Measurements from ENCODE around the gene NDOR1. TPM values are rescaled to one million over a fixed set of nuclear protein-coding genes. Genes with fewer than 3 reads are reported as not detected.
A peak's percentile ranks its signal among the peaks of the same experiment; 100 is the strongest.

The NDOR1 gene
- total RNA-seq, 1 donor from 2014 or later, result 31.6 TPM

GRCh38 chr9:137204731-137205125, 772 bp upstream of the NDOR1 start:
- H3K27ac Mint-ChIP-seq (ENCODE audit: unreplicated experiment), result peak overlapping the region; percentile 85
- peak overlapping the region; percentile 97 for H3K4me3 Mint-ChIP-seq (ENCODE audit: unreplicated experiment)
- DNase-seq, result no peak
- peaks cover 12% of the 10 kb centered on the region for H3K9me3 Mint-ChIP-seq (ENCODE audit: unreplicated experiment)
- no peak for TF ChIP-seq CTCF (IDR thresholded peaks at IDR 0.05; ENCODE audit: partially characterized antibody, unreplicated experiment)
- H3K27me3 Mint-ChIP-seq (ENCODE audit: unreplicated experiment), result peaks cover 3% of the 10 kb centered on the region
- peaks cover 13% of the 10 kb centered on the region for H3K4me1 Mint-ChIP-seq (ENCODE audit: low read depth, unreplicated experiment)
- peaks cover 5% of the 10 kb centered on the region for H3K36me3 Mint-ChIP-seq (ENCODE audit: unreplicated experiment)

GRCh38 chr9:137206602-137207001, 1.1 kb downstream of the NDOR1 start:
- DNase-seq, result no peak
- no peak overlapping the region for H3K27ac Mint-ChIP-seq (ENCODE audit: unreplicated experiment)
- peaks cover 9% of the 10 kb centered on the region for H3K9me3 Mint-ChIP-seq (ENCODE audit: unreplicated experiment)
- TF ChIP-seq CTCF (IDR thresholded peaks at IDR 0.05; ENCODE audit: partially characterized antibody, unreplicated experiment), result no peak
- peaks cover 13% of the 10 kb centered on the region for H3K4me1 Mint-ChIP-seq (ENCODE audit: low read depth, unreplicated experiment)
- peaks cover 10% of the 10 kb centered on the region for H3K36me3 Mint-ChIP-seq (ENCODE audit: unreplicated experiment)
- peak overlapping the region; percentile 93 for H3K4me3 Mint-ChIP-seq (ENCODE audit: unreplicated experiment)
- peaks cover 5% of the 10 kb centered on the region for H3K27me3 Mint-ChIP-seq (ENCODE audit: unreplicated experiment)

GRCh38 chr9:137211532-137211931, 6.0 kb downstream of the NDOR1 start:
- H3K4me1 Mint-ChIP-seq (ENCODE audit: low read depth, unreplicated experiment), result peaks cover 3% of the 10 kb centered on the region
- peaks cover 7% of the 10 kb centered on the region for H3K9me3 Mint-ChIP-seq (ENCODE audit: unreplicated experiment)
- no peak overlapping the region for H3K4me3 Mint-ChIP-seq (ENCODE audit: unreplicated experiment)
- peaks cover 10% of the 10 kb centered on the region for H3K36me3 Mint-ChIP-seq (ENCODE audit: unreplicated experiment)
- DNase-seq, result no peak
- H3K27ac Mint-ChIP-seq (ENCODE audit: unreplicated experiment), result no peak overlapping the region
- peaks cover 7% of the 10 kb centered on the region for H3K27me3 Mint-ChIP-seq (ENCODE audit: unreplicated experiment)
- no peak for TF ChIP-seq CTCF (IDR thresholded peaks at IDR 0.05; ENCODE audit: partially characterized antibody, unreplicated experiment)

GRCh38 chr9:137212520-137212919, 7.0 kb downstream of the NDOR1 start:
- Mint-ChIP-seq H3K27me3 (ENCODE audit: unreplicated experiment) (peaks cover 7% of the 10 kb centered on the region), H3K36me3 (ENCODE audit: unreplicated experiment) (peaks cover 6% of the 10 kb centered on the region), H3K27ac (ENCODE audit: unreplicated experiment) (no peak overlapping the region), H3K4me3 (ENCODE audit: unreplicated experiment) (no peak overlapping the region), H3K9me3 (ENCODE audit: unreplicated experiment) (peaks cover 2% of the 10 kb centered on the region), H3K4me1 (ENCODE audit: low read depth, unreplicated experiment) (peaks cover 1% of the 10 kb centered on the region)
- no peak for DNase-seq
- no peak for TF ChIP-seq CTCF (IDR thresholded peaks at IDR 0.05; ENCODE audit: partially characterized antibody, unreplicated experiment)

GRCh38 chr9:137213160-137214060, 7.9 kb downstream of the NDOR1 start:
- peaks cover 1% of the 10 kb centered on the region for H3K4me1 Mint-ChIP-seq (ENCODE audit: low read depth, unreplicated experiment)
- TF ChIP-seq CTCF (IDR thresholded peaks at IDR 0.05; ENCODE audit: partially characterized antibody, unreplicated experiment), result no peak
- peaks cover 7% of the 10 kb centered on the region for H3K27me3 Mint-ChIP-seq (ENCODE audit: unreplicated experiment)
- no peak overlapping the region for H3K27ac Mint-ChIP-seq (ENCODE audit: unreplicated experiment)
- DNase-seq, result no peak
- H3K36me3 Mint-ChIP-seq (ENCODE audit: unreplicated experiment), result peaks cover 4% of the 10 kb centered on the region
- peaks cover 2% of the 10 kb centered on the region for H3K9me3 Mint-ChIP-seq (ENCODE audit: unreplicated experiment)
- H3K4me3 Mint-ChIP-seq (ENCODE audit: unreplicated experiment), result no peak overlapping the region
